WERI-Rb-1 (cell line): ENCODE data around the gene LINC01488.

Source experiments
- DNase-seq: peaks from one replicate; pipeline ENCODE4 v3.0.0-alpha.2; 2020
- H3K27ac ChIP-seq: fragments of 250-450 bp; sonication (Bioruptor Pico); 2 replicates; pipeline ENCODE4 v1.5.1; 2020; ENCODE audit warnings: mild to moderate bottlenecking, moderate library complexity
- H3K27me3 ChIP-seq: fragments of 250-450 bp; sonication (Bioruptor Pico); 2 replicates; pipeline ENCODE4 v1.5.1; 2021; ENCODE audit warnings: mild to moderate bottlenecking, low read depth, moderate library complexity; ENCODE audit not compliant: insufficient read depth, severe bottlenecking
- H3K36me3 ChIP-seq: fragments of 250-450 bp; sonication (Bioruptor Pico); 2 replicates; pipeline ENCODE4 v1.5.1; 2020; ENCODE audit warnings: mild to moderate bottlenecking, moderate library complexity
- H3K4me3 ChIP-seq: 2 replicates; pipeline ENCODE4 v1.5.1; 2011; ENCODE audit warnings: low read depth, mild to moderate bottlenecking, control low read depth, low read length
- H3K9me3 ChIP-seq: fragments of 250-450 bp; sonication (Bioruptor Pico); 2 replicates; pipeline ENCODE4 v1.5.1; 2021; ENCODE audit warnings: mild to moderate bottlenecking, moderate library complexity; ENCODE audit not compliant: severe bottlenecking
- CTCF ChIP-seq: IDR thresholded peaks from 2 replicates; pipeline ENCODE4 v1.5.1; 2011; ENCODE audit warnings: low read depth, mild to moderate bottlenecking, control low read depth, inconsistent platforms, low read length

LINC01488 gene

GRCh38 chr11:69481393-69481844 is at the start of gene LINC01488:
LINC01488 (plus strand) TSS chr11:69481663.
- no peak for TF ChIP-seq CTCF
- Histone ChIP-seq H3K27ac (no peak within 1 kb of the TSS), H3K27me3 (peaks cover 90% of the 10 kb centered on the region), H3K36me3 (no peaks in the 10 kb centered on the region), H3K4me3 (no peak within 1 kb of the TSS), H3K9me3 (no peaks in the 10 kb centered on the region)
- DNase-seq: no peak

- H3K4me3 ChIP-seq: no peak overlapping the region
- no peak for TF ChIP-seq CTCF
- H3K36me3 ChIP-seq: no peaks in the 10 kb centered on the region
- peaks cover 85% of the 10 kb centered on the region for H3K27me3 ChIP-seq
- H3K9me3 ChIP-seq: no peaks in the 10 kb centered on the region
- H3K27ac ChIP-seq: no peak overlapping the region
- no peak for DNase-seq
Measured at GRCh38 chr11:69431893-69432738, 49.3 kb upstream of the LINC01488 start.

GRCh38 chr11:69433741-69434140 is 47.7 kb upstream of the LINC01488 start:
- Histone ChIP-seq H3K36me3 (no peaks in the 10 kb centered on the region), H3K27me3 (peaks cover 84% of the 10 kb centered on the region), H3K27ac (no peak overlapping the region), H3K9me3 (no peaks in the 10 kb centered on the region), H3K4me3 (no peak overlapping the region)
- DNase-seq: no peak
- no peak for TF ChIP-seq CTCF

GRCh38 chr11:69434471-69434931 is 47.0 kb upstream of the LINC01488 start:
- H3K27ac ChIP-seq: no peak overlapping the region
- H3K4me3 ChIP-seq: no peak overlapping the region
- TF ChIP-seq CTCF: no peak
- no peaks in the 10 kb centered on the region for H3K9me3 ChIP-seq
- H3K27me3 ChIP-seq: peaks cover 83% of the 10 kb centered on the region
- H3K36me3 ChIP-seq: no peaks in the 10 kb centered on the region
- no peak for DNase-seq

- no peak for TF ChIP-seq CTCF
- H3K4me3 ChIP-seq: no peak overlapping the region
- H3K27ac ChIP-seq: no peak overlapping the region
- H3K9me3 ChIP-seq: no peaks in the 10 kb centered on the region
- H3K36me3 ChIP-seq: no peaks in the 10 kb centered on the region
- H3K27me3 ChIP-seq: peaks cover 78% of the 10 kb centered on the region
- no peak for DNase-seq
Measured at GRCh38 chr11:69435161-69435986, 46.1 kb upstream of the LINC01488 start.
